ENCODE measurements around the gene SHROOM3. TPM values are rescaled to one million over a fixed set of nuclear protein-coding genes. Genes with fewer than 3 reads are reported as not detected.
A peak's percentile ranks its signal among the peaks of the same experiment; 100 is the strongest.

SHROOM3 gene
- 0.55 and 0.66 TPM in 2 replicates for total RNA-seq

DNA sequence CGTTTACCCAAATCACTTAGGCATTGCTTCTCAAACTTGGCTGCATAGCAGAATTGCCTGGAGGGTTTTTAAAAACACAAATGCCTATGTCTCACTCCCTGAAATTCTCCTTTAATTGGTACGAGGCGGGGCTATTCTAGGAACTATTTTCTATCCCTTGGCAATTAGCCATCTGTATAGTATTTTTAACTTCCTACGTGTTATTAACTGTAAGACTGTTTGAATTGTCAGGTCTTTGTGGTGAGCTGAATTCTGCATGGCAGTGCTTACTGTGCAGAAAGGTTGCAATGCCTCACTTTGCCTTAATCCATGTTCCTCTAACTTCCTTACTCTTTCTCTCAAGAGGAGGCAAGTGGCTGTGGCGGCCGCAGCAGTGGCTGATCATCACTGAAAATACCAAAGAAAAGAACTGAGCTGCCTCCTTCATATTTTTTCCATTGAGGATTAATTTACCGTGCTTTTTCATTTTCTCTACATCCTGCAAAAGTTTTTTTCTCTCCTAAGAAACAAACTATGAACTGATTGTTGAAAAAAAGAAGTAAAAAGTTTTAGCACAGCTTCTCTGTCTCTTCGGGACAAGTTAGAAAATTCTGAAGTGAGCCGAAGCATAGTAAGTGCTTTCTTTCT is at the start of gene SHROOM3:
Gene SHROOM3, plus strand, starts transcription at position 329 of the 627 bp plus-strand sequence. CDS start 824 bp downstream, outside the sequence.
- intact Hi-C loops (cut with micrococcal nuclease): loop anchor here (5.0 kb wide), 2 partner anchors 253 to 922 kb away; no protein-coding TSS in a partner anchor
- Mint-ChIP-seq H3K27ac (no peak within 1 kb of the TSS), H3K9me3 (no peaks in the 10 kb centered on the region), H3K4me3 (peak within 1 kb of the TSS; percentile 8), H3K36me3 (ENCODE audit: low read depth) (no peaks in the 10 kb centered on the region), H3K4me1 (peaks cover 16% of the 10 kb centered on the region), H3K27me3 (peaks cover 22% of the 10 kb centered on the region)
- no peak for ATAC-seq (ENCODE audit: low read depth)
- ChIA-PET CTCF (interaction anchor here (9.8 kb wide), 1 partner anchor 67 kb away, joined by 162 read pairs; no protein-coding TSS in a partner anchor), POLR2A (interaction anchor here (0.8 to 1.6 kb wide), 2 partner anchors 63 to 65 kb away, joined by 3 read pairs; no protein-coding TSS in a partner anchor)
- TF ChIP-seq, protein P1, sequence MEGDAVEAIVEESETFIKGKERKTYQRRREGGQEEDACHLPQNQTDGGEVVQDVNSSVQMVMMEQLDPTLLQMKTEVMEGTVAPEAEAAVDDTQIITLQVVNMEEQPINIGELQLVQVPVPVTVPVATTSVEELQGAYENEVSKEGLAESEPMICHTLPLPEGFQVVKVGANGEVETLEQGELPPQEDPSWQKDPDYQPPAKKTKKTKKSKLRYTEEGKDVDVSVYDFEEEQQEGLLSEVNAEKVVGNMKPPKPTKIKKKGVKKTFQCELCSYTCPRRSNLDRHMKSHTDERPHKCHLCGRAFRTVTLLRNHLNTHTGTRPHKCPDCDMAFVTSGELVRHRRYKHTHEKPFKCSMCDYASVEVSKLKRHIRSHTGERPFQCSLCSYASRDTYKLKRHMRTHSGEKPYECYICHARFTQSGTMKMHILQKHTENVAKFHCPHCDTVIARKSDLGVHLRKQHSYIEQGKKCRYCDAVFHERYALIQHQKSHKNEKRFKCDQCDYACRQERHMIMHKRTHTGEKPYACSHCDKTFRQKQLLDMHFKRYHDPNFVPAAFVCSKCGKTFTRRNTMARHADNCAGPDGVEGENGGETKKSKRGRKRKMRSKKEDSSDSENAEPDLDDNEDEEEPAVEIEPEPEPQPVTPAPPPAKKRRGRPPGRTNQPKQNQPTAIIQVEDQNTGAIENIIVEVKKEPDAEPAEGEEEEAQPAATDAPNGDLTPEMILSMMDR (IDR thresholded peaks at IDR 0.05): no peak
- DNase-seq: no peak

DNA sequence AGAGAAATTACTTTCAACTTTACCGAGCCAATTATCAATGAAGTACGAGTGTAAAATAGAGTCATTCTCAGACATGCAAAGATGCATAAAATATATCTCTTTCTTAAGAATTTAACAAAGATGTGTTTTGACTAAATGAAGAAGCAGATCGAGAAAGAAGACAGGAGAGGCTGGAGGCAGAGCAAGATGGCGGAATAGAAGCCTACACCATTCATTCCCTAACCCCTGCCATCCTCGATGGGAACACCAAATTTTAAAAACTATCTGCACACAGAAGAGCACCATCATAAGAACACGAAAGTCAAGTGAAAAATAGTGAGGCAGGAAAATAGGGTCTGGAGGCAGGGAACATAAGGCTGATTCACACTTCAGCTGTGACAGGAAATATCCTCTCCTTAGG is 49.1 kb upstream of the SHROOM3 start:
- intact Hi-C loops (cut with micrococcal nuclease): no loop called here
- TF ChIP-seq, protein P1 (IDR thresholded peaks at IDR 0.05): no peak
- ChIA-PET CTCF (no interaction called here), POLR2A (no interaction called here)
- H3K9me3 Mint-ChIP-seq: peaks cover 11% of the 10 kb centered on the region
- peaks cover 22% of the 10 kb centered on the region for H3K27me3 Mint-ChIP-seq
- H3K4me1 Mint-ChIP-seq: no peaks in the 10 kb centered on the region
- ATAC-seq (ENCODE audit: low read depth) (no peak), DNase-seq (no peak)
- no peak overlapping the region for H3K4me3 Mint-ChIP-seq
- H3K27ac Mint-ChIP-seq: no peak overlapping the region
- H3K36me3 Mint-ChIP-seq (ENCODE audit: low read depth): no peaks in the 10 kb centered on the region

DNA sequence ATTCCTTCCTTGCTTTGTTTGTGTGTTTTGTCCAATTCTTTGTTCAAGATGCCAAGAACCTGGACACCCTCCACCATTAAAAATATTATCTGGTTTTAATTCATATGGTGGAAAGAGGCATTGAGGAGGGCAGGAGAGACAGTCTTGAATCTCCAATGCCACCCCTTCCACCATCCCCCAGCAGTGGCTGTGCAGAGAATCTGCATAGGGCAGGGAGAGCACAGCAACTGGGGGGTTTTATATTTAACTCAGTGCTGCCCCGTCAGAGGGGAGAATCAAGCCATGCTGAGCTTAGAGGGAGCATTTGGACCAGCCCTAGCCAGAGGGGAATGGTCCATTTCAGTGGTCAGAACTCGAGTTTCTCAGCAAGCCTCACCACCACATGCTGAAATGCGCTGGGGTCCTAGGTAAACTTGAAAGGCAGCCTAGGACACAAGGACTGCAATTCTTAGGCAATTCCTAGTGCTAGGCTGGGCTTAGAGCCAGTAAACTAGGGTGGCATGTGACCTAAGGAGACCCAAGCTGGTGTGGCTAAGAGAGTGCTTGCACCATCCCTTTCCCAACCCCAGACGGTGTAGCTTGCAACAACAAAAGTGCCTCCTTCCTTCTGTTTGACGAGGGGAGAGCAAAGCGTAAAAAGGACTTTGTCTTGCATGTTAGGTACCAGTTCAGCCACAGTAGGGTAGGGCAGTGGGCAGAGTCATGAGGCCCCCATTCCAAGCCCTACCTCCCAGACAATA is 48.3 kb upstream of the SHROOM3 start:
- Mint-ChIP-seq H3K27me3 (peaks cover 22% of the 10 kb centered on the region), H3K4me1 (no peaks in the 10 kb centered on the region), H3K27ac (no peak overlapping the region), H3K36me3 (ENCODE audit: low read depth) (no peaks in the 10 kb centered on the region), H3K9me3 (peaks cover 13% of the 10 kb centered on the region), H3K4me3 (no peak overlapping the region)
- DNase-seq (no peak), ATAC-seq (ENCODE audit: low read depth) (no peak)
- ChIA-PET CTCF (no interaction called here), POLR2A (no interaction called here)
- intact Hi-C loops (cut with micrococcal nuclease): no loop called here
- TF ChIP-seq, protein P1 (IDR thresholded peaks at IDR 0.05): no peak

- Mint-ChIP-seq H3K9me3 (peaks cover 19% of the 10 kb centered on the region), H3K36me3 (ENCODE audit: low read depth) (no peaks in the 10 kb centered on the region), H3K4me3 (no peak overlapping the region), H3K27ac (no peak overlapping the region), H3K4me1 (no peaks in the 10 kb centered on the region), H3K27me3 (peaks cover 22% of the 10 kb centered on the region)
- no peak for DNase-seq
- ChIA-PET CTCF (no interaction called here), POLR2A (no interaction called here)
- TF ChIP-seq, protein P1 (IDR thresholded peaks at IDR 0.05): no peak
- intact Hi-C loops (cut with micrococcal nuclease): no loop called here
- no peak for ATAC-seq (ENCODE audit: low read depth)
Measured at GRCh38 chr4:76388160-76388908, 46.7 kb upstream of the SHROOM3 start.

DNA sequence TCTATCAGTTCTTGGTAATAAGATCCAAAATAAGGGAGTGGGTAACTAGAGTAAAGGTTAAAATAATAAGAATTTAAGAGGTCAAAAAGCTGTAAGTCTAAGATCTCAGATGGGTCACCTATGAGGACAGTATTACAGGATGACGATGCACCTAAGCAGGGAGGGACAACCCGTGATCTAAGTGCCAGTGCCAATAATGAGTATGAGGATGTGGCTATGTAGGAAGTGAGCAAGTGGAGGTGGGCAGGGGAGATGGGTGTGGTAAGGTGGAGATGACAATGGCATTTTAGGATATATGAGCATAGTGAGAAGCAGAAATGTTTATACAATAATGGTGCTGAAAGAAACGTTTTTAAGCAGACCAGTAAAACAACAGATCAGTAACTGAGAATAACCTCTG is 33.4 kb upstream of the SHROOM3 start:
- H3K36me3 Mint-ChIP-seq (ENCODE audit: low read depth): no peaks in the 10 kb centered on the region
- no peak overlapping the region for H3K4me3 Mint-ChIP-seq
- H3K27me3 Mint-ChIP-seq: peaks cover 22% of the 10 kb centered on the region
- peaks cover 6% of the 10 kb centered on the region for H3K9me3 Mint-ChIP-seq
- no peak for DNase-seq
- TF ChIP-seq, protein P1 (IDR thresholded peaks at IDR 0.05): no peak
- CTCF ChIA-PET: no interaction called here
- POLR2A ChIA-PET: no interaction called here
- H3K4me1 Mint-ChIP-seq: no peaks in the 10 kb centered on the region
- intact Hi-C loops (cut with micrococcal nuclease): no loop called here
- no peak for ATAC-seq (ENCODE audit: low read depth)
- H3K27ac Mint-ChIP-seq: no peak overlapping the region

Data from activated B cell treated with CpG ODN at 0.5 μM for 24 hours (primary cell).